ENCODE results near the gene OGFR.

Gene OGFR

GRCh38 chr20:62785393-62785792 lies 19.2 kb upstream of the OGFR start:
- no peak for DNase-seq

- no peak for DNase-seq
Measured at GRCh38 chr20:62786157-62786556, 18.5 kb upstream of the OGFR start.

- no peak for DNase-seq
Measured at GRCh38 chr20:62787321-62787720, 17.3 kb upstream of the OGFR start.

DNA sequence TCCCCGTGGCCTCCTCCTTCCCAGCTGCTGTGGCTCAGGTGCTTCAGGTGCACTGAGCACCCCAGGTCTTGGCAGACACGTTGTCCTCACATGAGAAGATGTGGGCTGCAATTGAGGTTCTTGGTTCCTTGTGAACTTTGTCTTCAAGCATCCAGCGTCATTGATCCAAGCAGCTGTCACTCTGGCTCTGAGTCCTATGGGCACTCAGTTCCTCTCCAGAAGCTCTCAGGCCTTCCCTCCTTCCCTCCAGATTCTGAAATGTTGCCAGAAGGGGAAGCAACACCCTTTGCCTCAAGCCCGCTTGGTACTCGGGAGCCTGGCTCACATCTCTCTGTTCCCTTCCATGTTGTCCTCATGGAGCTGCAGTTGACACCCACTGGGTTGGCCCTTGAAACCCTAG lies 16.8 kb upstream of the OGFR start:
- peak; percentile 47 for DNase-seq

GRCh38 chr20:62788607-62789006 lies 16.0 kb upstream of the OGFR start:
- no peak for DNase-seq

- no peak for DNase-seq
Measured at GRCh38 chr20:62790075-62790474, 14.6 kb upstream of the OGFR start.

GRCh38 chr20:62791301-62792181 lies 13.1 kb upstream of the OGFR start:
- peak; percentile 86 for DNase-seq

GRCh38 chr20:62792182-62792939 lies 12.3 kb upstream of the OGFR start:
- DNase-seq = no peak

DNA sequence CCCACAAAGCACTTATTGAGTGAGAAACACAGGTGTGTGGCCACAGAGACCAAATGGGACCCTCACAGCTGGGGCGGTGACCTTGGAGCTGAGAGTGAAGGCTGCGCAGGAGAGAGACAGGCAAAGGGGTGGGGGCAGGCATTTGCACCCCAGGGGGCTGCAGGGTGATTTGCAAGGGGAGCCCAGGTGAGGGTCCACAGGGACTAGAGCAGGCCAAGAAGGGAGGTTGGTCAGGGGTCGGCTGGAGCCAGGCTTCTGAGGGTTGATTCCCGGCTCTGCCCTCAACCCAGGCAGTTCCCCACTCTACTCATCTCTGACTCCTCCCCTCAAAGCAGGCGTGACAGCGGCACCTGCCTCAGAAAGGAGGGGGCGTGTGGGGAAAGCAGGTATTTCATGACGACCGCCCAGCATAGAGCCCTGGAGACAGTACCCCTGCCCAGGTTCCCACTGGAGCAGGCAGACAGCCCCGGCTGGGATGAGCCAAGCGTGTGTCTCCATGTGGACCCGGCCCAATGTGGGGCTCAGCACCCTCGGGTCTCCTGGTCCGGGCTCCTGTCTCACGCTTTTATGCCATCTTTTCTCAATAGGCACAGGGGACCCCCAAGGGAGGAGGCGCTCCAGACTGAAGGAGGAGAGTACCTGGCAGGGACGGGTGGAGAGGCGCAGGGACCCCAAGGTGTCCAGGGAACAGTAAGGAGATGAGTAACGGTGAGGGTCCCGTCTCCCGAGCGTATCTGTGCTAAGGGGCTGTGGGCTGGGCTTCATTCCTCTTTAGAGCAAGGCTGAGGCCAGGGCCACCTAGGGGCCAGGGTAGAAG lies 11.5 kb upstream of the OGFR start:
- no peak for DNase-seq

GRCh38 chr20:62793757-62794006 lies 11.0 kb upstream of the OGFR start:
- no peak for DNase-seq

DNA sequence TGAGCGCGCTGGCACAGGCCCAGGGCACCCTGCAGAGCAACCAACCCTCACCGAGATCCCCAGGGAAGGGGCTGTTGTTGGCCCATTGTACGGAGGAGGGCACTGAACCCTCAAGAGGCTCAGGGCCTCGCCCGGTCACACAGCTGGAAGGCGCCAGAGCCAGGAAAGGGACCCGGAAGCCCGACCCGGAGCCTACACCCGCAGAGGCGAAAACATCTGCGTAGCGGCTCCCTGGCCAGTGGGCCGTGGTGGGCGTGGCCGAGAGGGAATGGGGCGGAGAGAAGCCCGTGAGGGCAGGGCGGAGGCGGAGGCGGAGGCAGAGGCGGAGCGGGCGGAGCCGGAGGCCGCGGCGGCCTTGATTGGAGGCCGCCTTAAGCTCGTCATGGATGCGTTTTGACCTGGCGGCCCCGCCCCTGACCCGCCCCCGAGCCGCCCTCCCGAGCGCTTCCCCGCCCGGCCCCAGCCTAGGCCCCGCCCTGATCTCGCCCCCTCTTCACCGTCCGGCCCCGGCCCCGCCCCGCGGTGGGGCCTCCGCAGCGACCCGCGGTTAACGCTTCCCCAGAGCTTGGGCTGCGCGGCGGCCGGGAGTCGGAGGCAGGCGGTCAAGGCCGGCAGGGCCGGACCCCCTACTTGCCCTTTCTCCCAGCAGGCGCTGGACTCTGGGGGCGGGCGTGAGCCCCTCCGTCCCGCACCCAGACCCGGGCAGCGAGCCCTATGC lies 10.5 kb upstream of the OGFR start:
- peak; percentile 85 for DNase-seq

- peak; percentile 71 for DNase-seq
Measured at GRCh38 chr20:62795023-62795761, 9.4 kb upstream of the OGFR start.

DNA sequence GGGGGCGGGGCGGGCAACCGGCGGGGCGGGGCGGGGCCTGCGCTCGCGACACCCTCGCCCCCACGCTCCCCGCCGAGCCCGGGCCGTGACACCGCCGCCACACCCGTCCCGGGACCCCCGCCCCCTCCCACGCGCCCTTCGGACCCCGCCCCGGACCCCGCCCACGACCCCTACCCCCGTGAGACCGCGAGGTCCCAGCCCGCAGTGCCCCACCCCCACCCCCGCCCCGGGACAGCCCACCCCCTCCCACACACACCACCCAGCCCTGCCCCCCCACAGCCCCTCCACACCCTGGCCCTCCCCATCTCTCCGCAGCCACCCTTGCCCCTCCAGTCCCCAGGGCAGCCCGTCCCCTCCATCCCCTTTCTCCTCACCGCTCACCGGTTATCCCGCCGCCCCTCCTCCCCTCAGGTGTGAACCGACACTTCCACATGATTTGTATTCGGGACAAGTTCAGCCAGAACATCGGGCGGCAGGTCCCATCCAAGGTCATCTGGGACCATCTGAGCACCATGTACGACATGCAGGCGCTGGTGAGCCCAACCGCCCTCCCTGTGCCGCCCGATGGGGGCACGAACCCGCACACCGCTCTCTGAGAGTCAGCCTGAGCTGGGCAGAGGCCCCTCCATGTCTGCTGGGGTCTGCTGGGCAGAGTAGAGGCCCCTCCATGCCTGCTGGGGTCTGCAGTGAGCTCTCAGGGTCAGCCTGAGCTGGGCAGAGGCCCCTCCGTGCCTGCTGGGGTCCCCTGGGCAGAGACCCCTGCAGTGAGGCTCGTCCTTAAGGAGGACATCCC lies 7.7 kb upstream of the OGFR start:
- DNase-seq = no peak

DNA sequence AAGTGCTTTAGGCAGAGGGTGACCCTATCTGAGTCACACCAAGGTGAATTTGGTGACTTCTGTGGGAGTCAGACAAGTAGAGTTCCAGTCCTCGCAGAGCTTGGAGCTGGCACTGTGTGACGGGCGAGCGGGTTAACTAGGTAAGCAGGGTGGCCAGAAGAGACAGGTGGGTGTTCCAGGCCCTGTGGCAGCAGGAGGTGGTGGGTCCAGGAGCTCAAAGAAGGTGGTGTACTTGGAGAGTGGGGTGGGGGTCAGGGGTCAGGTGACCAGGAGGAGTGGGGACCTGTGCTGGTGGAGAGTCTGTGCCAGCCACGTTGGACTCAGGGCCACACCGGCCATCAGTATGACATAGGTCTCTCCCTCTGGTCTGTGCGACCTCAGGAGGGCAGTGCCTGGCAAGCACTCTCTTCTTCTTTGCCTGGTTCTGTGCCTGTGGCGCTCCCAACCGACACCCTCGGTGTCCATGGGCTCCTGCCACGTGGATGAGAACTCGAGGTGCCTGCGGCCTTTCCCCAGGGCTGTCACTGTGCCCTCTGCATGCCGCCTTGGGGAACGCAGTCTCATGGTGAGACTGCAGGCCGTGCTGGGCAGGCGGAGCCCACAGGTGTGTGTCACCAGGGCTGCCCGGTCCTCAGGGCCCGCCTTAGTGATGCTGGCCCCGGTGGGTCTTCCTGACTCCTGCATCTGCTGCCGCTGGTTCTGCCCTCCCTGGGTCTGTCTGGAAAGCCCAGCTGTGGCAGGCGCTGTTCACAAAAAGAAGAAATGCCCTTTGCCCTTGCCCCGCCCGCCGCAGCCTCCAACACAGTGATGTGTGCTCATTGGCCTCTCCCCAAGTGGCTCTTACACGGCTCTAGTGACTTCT lies 6.7 kb upstream of the OGFR start:
- no peak for DNase-seq

GRCh38 chr20:62799036-62799435 lies 5.6 kb upstream of the OGFR start:
- DNase-seq = no peak

GRCh38 chr20:62799459-62799858 lies 5.2 kb upstream of the OGFR start:
- no peak for DNase-seq

GRCh38 chr20:62799873-62800272 lies 4.8 kb upstream of the OGFR start:
- no peak for DNase-seq

- DNase-seq = no peak
Measured at GRCh38 chr20:62800314-62801259, 4.0 kb upstream of the OGFR start.
